Embryonic facial prominence (tissue), 1 donor: ENCODE data around the gene VPREB1.
"Not testable (repeated sequence)": the region's sequence is repeated elsewhere in the genome, so short reads cannot be mapped to it uniquely, and the experiment has no call there.

ENCODE experiments used
- DNase-seq: peaks from one replicate; pipeline ENCODE4 v3.0.0-alpha.2; 2016; ENCODE audit errors: extremely low spot score

VPREB1 gene

DNA sequence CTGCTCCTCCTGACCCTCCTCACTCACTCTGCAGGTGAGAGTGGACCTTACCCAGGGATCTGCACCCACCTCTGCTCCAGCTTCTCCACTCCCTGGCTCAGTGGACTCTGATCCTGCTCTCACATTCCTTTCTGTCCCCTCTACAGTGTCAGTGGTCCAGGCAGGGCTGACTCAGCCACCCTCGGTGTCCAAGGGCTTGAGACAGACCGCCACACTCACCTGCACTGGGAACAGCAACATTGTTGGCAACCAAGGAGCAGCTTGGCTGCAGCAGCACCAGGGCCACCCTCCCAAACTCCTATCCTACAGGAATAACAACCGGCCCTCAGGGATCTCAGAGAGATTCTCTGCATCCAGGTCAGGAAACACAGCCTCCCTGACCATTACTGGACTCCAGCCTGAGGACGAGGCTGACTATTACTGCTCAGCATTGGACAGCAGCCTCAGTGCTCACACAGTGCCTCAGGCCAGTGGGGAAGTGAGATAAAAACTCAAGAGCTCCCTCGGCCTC, 29.7 kb upstream of the VPREB1 start:
- no peak for DNase-seq

DNA sequence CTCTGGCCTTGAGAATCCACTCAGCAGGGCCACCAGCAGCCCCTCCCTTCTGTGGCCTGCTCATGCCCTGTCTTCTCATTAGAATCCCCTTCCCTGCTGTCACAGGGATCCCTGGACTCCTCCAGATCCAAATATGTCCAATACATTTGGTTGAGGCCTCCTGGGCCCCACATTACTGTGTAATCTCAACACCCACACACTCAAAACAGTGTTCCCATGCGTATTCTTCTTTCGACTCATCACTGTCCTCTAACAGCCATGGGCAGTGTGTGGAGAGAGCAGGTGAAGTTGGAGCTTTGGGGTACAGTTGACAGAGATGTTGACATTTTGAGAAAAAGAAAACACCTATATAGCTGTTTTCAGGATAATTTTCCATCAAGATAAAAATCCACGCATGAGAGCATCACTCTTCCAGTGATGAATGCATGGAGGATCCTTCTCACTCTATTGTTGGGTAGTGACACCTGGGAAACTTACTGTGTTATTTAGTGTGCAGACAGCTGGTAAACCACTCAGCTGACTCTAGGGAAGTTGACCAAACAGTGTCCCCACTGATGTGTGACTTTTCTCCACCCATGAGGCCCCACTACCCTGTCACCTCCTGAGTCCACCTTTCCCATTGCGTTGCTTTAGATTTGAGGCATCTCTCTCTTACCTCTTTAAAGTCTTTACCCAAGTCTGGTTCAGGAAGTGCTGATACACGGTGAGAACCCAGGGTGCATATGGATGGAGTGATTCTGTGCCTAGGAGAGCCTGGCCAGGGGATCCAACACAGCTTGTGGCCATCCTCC, 28.7 kb upstream of the VPREB1 start:
- no peak for DNase-seq

DNA sequence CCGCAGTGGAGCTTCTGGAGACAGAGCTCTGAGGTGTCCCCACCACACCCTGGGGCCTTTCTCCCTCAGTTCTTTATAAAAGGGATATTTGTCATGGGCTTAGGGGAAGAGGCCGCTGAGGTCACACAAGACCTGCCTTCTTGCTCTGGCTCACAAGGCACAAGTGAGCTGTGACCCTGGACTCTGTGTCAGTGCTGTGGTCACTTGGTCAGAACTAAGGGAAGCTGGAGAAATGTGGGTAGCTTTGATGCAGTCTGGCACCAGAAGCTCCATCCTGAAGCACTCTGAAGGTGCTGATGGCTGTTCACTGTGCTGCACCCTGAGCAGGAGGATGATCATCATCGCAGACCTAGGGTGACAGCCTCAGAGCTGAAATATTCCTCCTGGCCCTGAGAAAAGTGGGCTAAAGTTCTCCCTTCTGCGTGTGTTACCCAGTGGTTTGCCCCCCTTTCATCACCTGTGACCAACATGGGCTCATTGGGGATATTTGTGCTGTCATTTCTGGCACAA, 28.1 kb upstream of the VPREB1 start:
- no peak for DNase-seq

DNA sequence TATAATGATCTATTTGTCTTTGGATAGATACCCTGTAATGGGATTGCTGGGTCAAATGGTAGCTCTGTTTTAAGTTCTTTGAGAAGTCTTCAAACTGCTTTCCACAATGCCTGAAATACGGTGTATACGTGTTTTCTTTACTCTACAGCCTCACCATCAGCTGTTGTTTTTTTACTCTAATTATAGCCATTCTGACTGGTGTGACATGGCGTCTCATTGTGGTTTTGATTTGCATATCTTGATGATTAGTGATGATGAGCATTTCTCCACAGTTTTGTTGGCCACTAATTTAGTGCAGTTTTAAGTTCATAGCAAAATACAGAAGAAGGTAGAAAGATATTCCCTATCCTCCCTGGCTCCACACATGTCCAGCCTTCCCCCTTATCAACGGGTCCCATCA, 26.3 kb upstream of the VPREB1 start:
- DNase-seq: no peak

DNA sequence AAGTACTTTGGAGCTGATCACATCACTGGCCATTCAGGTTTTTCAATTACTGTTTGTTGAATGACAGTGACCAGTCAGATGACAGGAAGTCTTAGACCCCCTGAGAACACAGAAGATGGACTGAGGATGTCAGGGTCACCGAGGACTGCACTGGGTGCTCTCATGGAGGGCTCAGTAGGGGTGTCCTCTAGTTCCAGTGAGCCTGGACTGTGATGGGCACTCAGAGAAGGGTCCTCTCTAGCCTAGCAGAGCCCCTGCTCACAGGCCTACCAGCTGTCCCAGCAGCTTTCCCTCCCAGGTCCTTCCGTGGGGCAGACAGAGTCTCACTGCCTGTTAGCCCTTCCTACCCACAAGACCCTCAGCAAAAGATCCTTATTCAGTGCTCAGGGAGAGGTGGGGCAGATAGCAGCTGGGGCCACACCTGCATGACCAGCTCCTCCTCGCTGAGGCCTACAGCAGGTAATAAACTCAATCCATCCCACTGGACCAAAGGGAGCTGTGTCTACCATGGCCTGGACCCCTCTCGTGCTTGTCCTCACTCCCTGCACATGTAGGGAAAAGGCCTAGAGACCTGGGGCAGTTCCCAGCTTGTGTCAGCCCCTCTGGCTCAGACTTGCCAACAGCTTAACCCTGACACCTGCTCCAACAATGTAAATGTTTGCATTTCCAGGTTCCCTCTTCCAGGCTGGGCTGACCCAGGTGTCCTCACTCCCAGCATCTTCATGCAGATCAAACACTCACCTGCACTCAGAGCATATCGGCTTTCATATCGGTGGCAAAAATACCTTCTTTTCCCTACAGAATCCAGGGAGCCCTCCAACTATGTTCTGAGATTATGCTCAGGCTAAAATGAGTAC, 25.2 kb upstream of the VPREB1 start:
- DNase-seq: no peak

DNA sequence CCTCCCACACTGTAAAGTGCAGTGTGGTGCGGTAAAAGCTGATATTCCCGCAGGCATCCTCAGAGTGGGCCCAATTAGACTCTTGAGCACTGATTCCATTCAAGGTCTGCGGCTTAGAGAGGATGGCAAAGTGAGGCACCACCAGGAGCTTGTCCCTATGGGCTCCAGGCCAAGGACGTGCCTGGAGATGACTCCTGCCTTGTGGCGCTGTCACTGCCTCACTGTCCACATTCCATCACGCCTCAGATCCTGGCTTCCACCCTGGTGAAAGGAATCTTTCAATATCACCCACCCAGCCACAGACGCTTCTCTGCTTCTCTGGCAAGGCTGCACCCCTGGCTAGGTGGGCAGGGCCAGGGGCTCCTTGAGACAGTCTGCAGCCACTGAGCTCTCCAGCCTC, 23.5 kb upstream of the VPREB1 start:
- DNase-seq: not testable (repeated sequence)

DNA sequence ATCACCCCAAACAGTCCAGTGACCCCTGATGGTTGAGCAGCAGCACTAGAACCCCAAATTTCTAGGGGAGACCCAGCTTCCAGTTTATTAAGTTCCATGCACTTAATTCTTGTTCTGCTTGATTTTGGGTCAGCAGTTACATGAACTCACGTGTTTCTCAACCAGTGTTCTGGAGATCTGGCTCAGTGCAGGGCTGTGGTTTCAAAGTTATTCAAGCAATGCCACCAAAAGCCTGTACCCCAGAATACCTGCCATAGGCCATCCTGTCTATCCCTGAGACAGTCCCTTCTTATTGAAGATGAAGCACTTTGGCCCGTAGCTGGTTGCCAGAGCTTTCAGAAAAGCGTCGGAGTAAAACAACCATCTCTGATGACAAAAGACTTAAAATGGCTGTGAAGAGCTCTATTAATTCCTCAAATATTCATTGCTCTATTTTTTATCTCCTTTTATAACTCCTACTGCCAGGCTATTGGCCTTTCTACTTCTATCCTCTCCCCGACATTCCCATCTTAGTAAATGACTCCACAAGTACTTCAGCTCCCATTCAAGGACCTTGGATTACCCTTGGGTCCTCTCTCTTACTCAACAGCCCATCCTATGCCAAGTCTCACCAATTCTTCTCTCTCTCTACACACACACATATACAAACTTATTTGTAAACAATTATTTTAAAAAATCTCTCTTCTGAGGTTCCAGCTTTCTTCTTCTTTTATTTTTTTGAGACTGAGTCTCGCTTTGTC, 18.0 kb upstream of the VPREB1 start:
- DNase-seq: no peak

DNA sequence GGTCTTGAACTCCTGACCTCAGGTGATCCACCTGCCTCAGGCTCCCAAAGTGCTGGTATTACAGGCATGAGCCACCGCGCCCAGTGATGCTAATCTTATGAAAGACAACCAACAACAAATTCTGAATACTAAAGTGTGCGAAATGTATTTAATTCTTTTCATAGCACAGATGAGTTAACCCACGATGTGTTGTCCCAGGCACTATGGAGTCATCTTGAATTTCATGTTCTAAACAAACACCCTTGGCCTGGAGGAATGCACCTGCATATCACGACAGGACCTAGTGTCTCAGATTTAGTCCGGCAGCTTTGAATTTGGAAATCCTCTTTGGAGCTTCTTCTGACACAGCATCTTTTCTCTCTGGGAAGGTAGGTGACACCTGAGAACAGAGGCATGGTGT, 16.2 kb upstream of the VPREB1 start:
- no peak for DNase-seq

DNA sequence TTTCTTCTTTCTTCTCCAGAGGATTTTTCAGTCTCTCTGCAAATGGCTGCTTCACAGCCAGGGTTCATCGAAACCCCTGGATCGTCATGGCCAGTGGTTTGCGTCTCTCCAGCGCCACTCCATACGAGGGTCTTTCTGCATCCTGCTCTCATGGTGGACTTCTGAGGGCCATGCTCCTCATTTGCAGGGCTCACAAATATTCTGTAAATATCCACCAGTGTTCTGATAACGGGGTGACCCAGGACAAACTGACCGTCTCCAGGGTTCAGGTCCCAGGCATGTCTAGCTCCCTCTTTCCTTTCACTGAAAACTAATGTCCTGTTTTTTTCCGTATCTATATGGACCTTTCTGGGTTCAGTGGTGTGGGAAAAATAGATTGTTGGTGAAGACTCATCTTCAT, 15.7 kb upstream of the VPREB1 start:
- no peak for DNase-seq

DNA sequence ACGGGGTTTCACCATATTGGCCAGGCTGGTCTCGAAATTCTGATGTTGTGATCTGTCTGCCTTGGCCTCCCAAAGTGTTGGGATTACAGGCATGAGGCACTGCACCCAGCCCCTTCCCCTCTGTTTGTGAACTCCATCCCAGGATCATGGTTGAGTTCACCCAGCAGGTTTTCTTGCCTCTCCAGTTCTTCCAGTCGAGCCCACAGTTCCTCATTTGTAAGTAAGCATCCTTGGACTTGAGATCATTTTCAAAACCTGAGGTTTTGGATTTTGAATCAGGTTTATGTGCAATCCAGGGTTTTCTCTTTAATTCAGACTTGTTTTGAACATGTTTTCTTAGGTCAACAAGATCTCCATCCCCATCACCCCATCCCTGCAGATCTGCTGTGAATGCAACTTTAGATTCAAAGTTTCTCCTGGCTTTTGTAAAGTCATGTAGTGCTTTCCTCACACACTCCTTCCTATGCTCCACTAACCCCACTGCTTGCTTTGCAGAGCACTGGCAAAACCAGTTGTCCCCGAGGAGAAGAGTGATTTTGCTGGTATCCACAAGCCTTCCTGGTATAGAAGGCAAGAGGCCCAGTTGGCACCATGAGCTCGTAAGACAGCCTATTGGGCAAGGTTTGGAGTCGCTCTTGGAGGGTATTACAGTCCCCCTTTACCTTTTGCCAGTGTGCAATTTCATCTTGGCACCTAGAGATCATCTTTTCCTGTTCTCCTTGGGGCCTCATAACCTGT, 14.7 kb upstream of the VPREB1 start:
- DNase-seq: no peak

DNA sequence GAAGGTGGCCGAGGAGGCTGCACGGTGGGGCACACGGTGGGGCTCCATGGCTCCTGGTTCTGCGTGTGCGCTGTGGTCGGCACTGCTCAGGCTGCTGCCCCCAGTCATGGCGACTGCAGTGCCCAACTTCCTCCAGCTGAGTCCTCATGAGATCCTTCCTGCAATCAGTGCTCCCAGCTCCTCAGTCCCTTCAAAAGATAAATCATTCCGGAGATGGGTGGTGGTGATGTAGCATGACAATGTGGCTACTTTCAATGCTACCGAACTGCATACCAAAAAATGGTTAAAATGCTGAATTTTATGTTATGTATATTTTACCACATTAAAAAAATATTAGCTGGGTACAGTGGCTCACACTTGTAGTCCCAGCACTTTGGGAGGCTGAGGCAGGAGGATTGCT, 14.1 kb upstream of the VPREB1 start:
- no peak for DNase-seq

DNA sequence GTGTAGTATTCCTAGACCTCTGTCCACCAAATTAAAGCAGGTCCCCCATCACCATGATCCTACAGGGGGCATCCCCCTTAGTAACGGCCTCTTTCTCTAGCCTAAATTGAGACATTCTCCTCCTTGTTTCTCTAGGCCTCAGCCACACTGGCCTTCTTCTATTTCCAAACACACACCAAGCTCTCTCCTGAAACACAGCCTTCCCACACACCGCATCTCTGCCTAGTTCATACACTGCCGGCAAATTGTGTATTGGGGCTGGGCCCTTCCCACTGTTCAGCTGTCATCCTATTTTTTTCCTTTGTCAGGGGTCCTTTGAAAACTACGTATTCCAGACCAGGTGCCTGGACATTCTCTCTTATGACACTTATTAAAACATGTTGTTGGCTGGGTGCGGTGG, 11.5 kb upstream of the VPREB1 start:
- no peak for DNase-seq

DNA sequence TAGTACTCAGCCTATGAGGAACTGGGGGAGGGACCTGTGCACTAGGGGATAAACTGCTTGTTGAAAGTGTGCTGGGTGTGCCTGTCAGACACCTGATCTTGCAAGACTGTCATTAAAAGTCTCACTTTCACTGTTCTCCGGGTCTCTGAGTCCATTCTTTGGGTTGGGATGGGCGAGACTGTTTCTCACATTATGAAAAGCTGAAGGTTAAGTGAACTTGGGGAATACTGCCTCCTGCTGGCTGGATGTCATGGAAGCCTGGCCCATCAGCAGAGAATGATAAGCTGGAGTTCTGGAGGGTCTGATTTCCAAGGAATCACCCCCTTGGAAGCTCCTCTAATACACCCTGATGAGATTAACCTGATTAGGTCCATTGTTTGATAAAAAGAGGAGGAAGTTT, 9.0 kb upstream of the VPREB1 start:
- DNase-seq: no peak

DNA sequence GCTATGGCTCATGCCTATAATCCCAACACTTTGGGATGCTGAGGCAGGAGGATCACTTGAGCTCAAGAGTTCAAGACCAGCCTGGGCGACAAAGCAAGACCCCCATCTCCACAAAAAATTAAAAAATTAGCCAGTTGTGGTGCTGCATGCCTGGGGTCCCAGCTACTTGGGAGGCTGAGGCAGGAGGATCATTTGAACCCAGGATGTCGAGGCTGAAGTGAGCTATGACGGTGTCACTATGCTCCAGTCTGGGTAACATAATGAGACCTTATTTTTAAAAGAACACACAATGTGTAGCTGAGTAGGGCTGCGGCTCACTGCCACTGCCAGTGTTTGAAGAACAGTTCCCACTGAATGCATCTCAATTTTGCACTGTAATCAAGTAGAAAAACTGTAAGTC, 7.1 kb upstream of the VPREB1 start:
- no peak for DNase-seq

DNA sequence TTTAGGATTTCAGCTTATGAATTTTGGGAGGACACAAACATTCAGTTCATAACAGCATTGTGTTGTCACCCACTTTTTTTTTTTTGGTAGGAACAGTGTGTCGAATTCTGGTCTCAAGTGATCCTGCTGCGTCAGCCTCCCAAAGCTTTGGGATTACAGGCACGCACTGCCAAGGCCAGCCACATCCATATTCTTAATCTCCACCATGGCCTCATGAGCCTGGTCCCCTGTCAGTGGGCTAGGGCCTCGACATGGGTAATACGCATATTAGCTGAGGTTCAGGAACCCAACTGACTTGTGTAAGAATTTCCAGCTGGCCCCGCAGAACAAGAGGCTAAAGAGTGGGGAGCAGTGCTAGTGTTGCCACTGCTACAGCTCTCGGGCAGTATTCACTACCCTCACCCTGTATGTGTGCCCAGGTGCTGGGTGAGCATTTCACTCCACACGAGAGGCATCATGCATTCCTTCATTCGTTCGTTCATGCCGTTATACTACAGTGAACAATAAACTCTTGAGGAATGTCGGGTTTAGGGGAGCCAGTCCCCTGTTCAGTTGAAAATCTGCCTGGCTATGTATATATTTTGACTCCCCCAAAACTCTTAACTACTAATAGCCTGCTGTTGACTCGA, 5.2 kb upstream of the VPREB1 start:
- no peak for DNase-seq

DNA sequence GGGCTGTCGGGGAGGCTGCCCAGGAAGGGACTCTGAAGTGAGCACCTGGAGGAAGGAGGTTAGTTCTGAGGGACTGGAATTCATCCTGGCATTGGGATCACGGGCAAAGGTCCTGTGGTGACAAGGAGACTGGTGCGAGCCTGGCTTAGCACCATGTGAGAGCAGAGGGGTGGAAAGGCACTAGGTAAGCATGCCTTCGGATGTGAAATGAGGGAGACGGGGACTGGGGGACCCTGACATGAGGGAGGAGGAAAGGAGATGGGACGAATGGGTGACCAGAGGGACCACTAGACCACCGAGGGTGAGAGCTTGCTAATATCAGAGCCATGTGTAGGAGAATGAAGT, 3.1 kb upstream of the VPREB1 start:
- no peak for DNase-seq

DNA sequence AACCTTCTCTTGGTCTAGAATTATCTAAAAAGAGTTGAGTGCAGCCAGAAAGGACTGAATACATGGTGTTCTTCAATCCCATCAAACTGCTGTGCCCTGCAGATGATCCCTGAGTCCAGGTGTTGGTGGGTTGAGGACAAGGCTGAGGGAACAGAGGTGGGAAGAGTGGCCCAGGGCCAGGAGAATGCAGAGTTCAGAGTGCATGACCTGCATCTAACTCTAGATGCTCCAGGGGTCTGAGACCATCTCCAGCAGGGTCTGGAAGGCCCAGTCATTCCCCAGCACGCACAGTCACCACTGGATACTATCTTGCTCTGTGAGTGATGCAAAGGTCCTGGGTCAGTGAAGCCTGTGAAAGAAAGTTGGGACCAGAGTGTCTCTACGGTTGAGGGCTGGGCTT, 2.1 kb upstream of the VPREB1 start:
- no peak for DNase-seq

DNA sequence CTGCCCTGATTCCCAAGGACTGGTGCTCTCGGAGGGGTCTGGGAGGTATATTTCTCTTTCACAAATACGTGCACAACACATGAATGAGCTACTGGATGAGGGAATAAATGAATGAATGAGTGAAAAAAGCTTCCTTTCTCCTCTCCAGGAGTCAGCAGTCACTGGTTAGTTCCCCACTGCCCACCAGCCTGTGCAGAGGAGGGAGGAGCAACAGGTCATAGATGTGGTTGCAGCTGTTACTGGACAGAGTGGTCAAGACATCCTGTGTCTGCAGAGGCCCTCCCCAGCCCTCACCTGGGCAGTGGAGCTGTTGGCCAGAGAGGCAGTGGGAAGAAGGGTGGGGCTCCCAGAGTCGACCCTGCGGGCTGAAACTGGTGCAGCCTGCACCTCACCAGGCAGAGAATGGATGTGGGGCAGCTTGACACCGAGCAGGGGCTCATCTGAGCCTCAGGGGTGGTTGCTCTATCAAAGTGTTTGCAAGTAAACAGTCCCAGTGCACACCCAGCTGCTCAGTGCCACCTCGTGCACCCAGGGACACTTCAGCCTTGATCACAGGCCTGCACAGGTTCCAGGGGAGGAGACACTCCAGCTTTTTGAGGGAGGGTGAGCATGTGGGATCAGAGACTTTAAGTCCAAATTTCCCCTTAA, 1.4 kb upstream of the VPREB1 start:
- no peak for DNase-seq

DNA sequence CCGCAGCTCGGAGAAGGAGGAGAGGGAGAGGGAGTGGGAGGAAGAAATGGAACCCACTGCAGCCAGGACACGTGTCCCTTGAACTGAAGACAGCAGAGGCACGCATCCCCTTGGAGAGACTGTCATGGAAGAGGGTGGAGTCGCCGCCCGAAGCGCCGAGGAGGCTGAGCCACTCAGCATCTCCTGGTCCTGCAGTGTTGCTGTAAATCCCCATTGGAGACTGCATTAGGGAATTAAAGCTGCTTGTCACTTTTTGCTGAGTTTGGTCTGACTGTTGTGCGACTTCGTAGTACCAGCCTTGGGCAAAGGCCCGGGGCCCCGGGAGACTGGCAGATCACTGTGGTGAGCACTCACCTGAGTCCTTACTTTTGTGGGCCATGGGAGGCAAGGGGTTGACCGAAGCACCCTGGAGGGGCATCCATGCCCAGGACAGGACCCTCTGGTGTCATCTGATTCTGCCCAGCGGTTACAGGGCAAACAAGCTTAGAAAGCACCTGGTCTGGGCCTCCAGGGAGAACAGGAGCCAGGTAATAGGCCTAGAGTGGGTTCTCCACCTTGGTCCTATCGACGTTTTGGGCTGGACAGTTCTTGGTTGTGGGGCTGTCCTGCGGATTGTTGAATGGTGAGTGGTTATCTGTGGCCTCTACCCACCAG, 797 bp downstream of the VPREB1 start:
- DNase-seq: no peak

DNA sequence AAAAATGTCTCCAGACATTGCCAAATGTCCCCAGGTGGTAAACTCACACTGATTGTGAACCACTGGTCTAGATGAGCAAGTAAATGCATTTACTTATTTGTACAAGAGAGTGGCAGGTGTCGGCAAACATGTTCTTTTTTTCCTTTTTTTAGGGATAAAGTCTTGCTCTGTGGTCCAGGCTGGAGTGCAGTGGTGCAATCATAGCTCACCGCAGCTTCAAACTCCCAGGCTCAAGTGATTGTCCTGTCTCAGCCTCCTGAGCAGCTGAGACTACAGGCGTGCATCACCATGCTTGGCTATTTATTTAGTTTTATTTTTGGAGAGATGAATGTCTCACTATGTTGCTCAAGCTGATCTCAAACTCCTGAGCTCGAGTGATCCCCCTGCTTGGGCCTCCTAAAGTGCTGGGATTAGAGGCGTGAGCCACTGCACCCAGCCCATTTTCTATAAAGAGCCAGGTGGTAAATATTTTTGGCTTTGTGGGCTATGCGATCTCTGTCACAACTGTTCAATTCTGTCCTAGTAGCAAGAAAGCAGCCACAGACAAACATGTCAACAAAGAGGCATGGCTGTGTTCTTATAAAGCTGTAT, 1.4 kb downstream of the VPREB1 start:
- DNase-seq: no peak
